ENCODE data around the gene GPR132.
"Not testable (repeated sequence)": the region's sequence is repeated elsewhere in the genome, so short reads cannot be mapped to it uniquely, and the experiment has no call there.

Gene GPR132, protein sequence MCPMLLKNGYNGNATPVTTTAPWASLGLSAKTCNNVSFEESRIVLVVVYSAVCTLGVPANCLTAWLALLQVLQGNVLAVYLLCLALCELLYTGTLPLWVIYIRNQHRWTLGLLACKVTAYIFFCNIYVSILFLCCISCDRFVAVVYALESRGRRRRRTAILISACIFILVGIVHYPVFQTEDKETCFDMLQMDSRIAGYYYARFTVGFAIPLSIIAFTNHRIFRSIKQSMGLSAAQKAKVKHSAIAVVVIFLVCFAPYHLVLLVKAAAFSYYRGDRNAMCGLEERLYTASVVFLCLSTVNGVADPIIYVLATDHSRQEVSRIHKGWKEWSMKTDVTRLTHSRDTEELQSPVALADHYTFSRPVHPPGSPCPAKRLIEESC

DNA sequence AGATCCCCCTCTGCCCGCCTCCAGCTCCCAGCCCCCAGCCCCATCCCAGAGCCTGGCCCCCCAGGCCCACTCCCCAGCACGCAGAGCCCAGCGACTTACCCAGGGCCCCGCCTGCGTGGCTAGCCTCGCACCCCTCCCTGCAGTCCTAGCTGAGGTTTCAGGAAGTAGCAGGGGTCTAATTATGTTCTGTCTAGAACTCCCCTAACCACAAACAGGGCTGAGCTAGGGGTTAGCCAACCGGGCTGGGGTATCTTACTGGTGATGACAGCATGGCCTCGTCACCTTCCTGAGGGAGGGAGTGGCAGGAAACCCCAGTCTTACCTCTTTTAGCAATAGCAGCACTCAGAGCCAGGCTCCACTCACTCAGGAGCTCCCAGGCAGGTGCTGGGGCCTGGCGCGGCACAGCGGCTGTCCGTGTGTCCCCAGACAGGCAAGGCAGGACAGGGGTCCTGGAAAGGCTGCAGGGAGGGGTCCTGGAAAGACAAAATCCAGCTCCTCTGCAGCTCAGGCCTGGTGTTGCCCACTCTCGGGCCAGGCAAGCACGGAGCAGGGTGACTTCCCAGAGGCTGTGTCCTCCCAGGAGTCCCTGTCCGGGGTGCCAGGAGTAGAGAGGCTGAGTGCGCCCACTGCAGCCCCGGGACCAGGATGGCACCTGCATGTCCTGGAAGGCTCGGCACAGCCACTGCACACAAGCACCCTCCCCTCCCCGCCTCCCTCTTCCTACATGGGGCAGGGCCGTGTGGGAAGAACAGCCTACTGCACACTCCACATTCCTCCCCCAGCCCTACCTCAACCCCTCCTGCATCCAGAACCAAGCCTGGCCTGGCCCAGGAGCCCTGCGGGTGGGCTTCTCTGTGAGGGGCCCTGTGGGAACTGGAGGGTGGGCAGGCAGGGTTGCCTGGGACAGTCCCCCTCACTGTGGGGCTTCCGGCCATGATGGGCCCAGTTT lies at the start of gene GPR132:
TSS of gene GPR132 (minus strand) at position 151 of the 949 bp plus-strand sequence. CDS start 10,010 bp downstream, outside the sequence.
- peak; percentile 55 to 75 (median 68) for DNase-seq (ENCODE audit: low read depth in 2 of 3, low spot score in 2 of 3)

DNA sequence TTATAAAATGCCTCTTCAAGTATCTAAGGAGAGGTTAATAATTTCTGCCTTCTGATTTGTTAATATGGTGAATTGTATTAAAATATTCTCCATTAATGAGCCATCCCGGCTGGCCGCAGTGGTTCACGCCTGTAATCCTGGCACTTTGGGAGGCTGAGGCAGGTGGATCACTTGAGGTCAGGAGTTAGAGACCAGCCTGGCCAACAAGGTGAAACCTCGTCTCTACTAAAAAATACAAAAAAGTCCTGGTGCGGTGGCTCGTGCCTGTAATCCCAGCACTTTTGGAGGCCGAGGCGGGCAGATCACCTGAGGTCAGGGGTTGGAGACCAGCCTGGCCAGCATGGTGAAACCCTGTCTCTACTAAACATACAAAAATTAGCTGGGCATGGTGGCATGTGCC lies 44.0 kb upstream of the GPR132 start:
- DNase-seq (ENCODE audit: low read depth in 2 of 3, low spot score in 2 of 3) = not testable (repeated sequence)

DNA sequence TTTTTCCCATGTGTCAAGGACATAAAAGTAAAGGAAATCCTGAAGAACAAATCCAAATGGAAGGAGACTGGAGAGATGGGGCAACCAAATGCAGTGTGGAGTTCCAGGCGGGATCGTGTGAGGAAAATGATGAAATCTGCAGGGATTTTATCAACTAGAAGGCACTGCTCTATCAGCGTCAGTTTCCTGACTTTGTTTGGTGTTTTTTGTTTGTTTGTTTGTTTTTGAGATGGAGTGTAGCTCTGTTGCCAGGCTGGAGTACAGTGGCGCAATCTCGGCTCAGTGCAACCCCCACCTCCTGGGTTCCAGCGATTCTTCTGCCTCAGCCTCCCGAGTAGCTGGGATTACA lies 43.3 kb upstream of the GPR132 start:
- no peak for DNase-seq (ENCODE audit: low read depth in 2 of 3, low spot score in 2 of 3)

DNA sequence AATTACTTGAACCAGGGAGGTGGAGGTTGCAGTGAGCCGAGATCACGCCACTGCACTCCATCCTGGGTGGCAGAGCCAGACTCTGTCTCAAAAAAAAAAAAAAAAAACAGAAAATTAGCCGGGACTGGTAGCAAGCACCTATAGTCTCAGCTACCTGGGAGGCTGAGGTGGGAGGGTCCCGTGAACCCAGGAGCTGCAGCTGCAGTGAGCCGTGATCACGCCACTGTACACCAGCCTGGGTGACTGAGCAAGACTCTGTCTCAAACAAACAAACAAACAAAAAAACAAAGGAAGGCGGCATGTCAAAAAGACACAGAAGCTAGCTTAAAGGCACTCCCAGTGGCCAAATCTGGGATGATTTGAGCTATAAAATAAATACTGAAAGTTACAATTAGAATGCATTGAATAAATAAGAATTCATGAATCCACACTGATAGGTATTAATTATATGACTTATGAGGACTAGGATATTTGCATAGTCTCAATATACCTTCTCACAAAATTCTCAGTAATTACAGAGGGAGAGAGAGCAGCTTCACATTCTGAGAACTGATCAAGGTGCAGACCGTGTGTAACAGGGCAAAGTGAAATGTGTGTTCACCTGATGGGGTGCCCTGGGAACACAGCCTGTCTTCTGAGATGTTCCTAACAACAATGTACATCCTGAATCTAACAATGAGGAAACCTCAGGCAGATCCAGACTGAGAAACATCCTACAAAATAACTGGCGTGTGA lies 42.7 kb upstream of the GPR132 start:
- no peak for DNase-seq (ENCODE audit: low read depth in 2 of 3, low spot score in 2 of 3)

DNA sequence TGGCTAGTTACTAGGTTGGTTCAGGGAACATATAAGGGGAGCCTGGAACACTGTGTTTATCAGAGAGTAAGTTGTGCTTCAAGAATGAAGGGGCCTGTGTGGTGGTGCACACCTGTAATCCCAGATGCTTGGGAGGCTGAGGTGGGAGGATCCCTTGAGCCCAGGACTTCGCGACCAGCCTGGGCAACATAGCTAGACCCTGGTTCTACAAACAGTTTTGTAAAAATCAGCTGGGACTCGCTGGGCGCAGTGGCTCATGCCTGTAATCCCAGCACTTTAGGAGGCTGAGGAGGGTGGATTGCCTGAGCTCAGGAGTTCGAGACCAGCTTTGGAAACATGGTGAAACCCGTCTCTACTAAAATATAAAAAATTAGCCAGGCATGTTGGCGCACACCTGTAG lies 42.1 kb upstream of the GPR132 start:
- no peak for DNase-seq (ENCODE audit: low read depth in 2 of 3, low spot score in 2 of 3)

DNA sequence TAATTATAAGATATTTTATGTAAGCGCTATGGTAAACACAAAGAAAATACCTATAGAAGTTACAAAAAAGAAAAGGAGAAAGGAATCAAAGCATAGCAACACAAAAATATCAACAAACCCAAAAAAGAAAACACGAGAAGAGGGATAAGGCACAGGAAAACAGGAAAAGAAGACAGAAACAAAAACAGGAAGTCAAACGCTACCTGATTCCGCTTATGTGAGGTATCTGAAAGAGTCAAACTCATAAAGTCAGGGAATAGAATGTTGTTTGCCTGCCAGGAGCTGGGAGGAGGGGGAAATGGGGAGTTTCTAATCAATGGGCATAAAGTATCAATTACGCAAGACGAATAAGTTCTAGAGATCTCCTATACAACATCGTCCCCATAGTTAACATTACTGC lies 39.9 kb upstream of the GPR132 start:
- no peak for DNase-seq (ENCODE audit: low read depth in 2 of 3, low spot score in 2 of 3)

DNA sequence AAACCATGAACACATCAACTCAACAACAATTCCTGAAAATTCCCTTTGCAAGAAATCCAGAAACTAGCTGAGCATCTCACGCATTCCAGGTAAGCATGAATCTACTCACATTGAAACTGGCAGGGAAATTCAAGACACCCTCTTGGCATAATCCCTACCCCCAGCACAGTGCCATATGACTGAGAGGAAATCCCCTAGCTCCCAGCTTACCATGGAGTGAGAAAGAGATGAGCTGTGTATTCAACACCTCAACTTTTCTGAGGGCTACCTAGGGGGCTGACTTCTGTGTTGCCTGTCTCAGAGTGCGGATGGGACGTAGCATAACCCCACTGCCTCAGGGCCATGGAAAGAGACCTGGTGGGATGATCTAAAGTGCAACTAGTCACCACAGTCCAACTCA lies 37.7 kb upstream of the GPR132 start:
- no peak for DNase-seq (ENCODE audit: low read depth in 2 of 3, low spot score in 2 of 3)

DNA sequence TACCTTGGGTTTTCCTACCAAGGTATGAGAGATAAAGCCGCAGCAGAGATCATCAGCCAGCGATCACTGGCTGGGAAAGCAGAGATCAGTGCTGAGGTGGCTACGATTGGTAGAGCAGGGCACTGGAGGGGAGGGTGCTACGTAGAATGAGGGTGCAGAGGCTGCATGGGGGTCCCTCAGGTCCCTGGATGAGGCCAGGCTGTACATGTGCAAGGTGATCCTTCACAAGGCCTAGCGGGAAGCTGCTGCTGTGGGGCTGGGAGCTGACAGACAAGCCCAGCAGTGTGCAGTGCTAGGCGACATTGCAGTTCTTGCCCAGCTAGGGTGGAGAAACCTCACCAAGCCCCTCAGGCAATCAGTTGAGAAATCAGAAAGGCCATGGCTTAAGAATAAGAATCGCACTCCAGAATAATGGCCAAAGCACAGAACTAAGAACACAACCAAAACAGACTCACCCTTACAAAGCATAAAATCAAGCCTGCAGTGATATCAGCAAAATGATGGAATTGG lies 37.2 kb upstream of the GPR132 start:
- no peak for DNase-seq (ENCODE audit: low read depth in 2 of 3, low spot score in 2 of 3)

DNA sequence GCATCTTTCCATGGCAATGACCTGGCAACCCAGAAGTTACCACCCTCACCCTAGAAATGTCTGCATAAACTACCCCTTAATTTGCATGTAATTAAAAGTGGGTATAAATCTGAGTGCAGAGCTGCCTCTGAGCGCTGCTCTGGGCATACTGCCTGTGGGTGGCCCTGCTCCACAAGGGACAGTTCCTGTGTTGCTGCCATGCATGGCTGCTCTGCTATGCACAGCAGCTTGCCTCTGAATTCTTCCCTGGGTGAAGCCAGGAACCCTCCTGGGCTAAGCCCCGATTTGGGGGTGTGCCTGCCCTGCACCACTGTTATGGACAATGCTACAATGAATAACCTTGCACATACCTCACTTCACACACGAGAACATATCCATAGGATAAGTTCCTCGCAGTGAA lies 35.7 kb upstream of the GPR132 start:
- no peak for DNase-seq (ENCODE audit: low read depth in 2 of 3, low spot score in 2 of 3)

DNA sequence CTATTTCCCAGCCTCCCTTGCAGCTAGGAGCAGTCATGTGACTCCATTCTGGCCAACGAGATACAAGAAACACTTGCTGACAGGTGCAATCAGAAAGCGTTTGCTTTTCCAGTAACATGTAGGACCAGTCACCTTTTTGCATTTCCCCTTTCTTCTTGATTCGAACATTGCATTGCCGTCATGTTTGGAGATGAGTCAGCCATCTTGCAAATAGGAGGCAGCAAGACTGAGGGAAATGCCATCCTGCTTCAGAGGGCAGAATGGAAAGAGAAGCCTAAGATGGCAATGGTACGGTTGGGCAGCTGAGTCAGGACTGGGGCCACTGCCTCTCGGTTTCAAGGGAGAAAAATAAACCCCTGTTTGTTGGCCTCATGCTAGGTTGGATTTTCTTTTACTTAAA lies 34.5 kb upstream of the GPR132 start:
- no peak for DNase-seq (ENCODE audit: low read depth in 2 of 3, low spot score in 2 of 3)

DNA sequence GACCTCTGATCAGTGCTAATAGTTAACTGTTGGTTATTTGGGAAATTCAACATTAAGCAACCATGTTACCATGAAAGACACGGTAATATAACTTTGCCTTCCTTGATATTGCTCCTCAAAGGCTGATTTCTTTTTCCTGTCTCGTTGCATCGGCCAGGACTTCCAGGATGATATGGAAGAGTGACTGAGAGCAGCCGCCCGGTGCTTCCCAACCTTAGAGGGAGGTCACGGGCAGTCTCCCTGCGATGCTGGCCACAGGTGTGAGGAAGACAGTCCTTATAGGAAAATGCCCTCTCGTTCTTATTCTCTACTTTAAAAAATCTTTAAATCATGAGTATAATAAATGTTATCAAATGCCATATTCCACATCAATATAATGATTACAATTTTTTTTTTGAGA lies 33.1 kb upstream of the GPR132 start:
- no peak for DNase-seq (ENCODE audit: low read depth in 2 of 3, low spot score in 2 of 3)

DNA sequence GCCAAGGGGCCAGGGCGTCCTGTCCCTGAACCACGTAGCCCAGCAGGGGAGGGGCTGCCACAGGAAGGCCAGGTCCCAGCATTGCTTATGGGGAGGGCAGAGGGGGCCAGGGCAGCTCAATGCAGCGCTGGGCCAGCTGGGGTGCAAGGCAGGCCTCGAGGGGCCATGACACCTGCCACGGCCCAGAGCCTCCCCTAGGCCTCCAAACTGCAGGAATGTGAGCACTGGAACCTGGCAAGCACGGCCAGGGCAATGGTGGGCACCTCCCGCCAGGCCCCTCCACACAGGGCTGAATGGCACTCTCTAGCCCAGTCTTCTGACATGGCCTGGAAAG lies 32.5 kb upstream of the GPR132 start:
- DNase-seq (ENCODE audit: low read depth in 2 of 3, low spot score in 2 of 3) = no peak

DNA sequence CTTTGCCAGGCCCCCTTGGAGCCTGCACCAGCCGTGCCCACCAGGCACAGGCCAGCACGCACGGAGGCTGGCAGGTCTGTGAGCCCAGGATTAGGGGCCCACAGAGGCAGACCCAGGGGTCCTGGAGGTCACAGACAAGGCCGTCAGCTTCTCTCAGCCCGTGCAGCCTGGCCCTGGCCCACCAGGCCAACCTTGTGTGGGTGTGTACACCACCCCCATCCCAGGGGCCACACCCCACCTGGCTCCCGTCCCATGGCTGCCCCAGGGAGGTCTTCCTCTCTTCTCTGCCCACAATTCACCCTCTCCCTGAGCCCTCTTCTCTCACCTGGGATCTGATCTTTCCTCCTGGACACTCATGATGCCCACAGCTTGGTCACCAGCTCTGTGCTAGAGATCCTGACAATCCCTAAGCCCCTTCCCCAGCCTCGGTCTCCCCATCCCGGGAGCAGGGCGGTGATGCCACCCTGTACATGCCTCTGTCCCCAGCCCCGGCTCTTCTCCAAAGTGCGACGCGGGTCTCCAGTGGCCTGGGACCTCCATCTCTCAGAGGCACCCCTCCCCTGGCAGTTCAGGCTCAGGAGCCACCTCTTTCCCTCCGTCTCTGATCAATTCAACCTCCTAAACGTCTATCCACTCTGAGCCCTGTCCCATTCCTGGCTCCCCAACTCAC lies 31.1 kb upstream of the GPR132 start:
- DNase-seq (ENCODE audit: low read depth in 2 of 3, low spot score in 2 of 3) = no peak

DNA sequence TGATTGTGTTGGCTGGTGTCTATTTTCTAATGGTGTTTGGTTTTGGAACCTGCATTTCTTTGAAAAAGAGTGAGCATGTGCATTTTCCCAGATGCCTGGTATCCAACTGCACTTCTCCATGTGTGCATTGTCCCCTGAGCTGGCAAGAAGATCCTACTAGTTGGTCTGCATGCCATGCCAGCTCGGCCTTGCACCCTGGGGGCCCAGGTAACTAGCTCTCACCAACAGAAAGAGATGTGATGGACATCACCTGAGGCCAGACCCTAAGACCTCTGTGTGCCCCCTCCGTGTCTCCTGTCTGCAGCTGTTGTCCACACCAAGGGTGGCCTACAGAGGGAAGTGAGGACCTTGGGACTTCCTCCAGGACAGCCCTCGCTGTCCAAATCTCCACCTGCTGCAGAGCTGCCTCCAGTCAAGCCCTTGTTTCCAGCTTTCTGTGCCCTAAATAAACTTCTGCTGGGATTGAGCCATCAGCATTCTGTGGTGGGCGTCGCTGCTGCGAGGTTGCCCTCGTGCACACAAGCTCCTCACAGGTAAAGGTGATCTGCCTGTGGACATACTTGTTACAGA lies 30.1 kb upstream of the GPR132 start:
- DNase-seq (ENCODE audit: low read depth in 2 of 3, low spot score in 2 of 3) = no peak

DNA sequence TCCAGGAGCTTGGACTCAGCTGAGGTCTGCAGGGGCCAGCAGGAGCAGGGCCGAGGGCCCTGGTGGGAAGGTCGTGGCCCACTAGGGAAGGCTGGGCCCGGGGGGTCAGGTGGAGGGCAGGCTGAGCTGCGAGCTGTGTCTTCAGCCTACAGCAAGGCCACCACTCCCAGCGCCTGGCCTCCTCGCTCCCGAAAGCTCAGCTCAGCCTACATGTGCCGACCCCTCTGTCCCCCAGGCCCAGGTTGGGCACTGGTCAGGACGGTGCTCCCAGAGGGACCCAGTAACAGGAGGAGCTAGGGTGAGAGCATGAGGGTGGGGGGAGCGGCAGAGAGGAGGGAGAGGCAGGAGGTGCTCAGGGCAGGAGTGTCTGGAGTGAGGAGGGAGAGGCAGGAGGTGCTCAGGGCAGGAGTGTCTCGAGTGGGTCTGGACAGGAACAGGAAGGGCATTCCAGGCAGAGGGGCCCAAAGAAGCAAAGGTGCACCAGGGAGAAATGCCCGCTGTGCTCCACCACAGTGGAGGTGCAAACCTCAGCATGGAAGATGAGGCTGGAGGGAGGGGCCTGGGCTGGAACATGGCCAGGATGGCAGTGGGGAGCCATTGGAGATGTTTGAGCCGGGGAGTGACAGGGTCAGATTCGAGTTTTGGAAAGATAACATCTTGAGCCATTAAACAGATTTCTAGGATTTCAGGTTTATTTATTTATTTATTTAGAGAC lies 29.1 kb upstream of the GPR132 start:
- DNase-seq (ENCODE audit: low read depth in 2 of 3, low spot score in 2 of 3) = no peak

DNA sequence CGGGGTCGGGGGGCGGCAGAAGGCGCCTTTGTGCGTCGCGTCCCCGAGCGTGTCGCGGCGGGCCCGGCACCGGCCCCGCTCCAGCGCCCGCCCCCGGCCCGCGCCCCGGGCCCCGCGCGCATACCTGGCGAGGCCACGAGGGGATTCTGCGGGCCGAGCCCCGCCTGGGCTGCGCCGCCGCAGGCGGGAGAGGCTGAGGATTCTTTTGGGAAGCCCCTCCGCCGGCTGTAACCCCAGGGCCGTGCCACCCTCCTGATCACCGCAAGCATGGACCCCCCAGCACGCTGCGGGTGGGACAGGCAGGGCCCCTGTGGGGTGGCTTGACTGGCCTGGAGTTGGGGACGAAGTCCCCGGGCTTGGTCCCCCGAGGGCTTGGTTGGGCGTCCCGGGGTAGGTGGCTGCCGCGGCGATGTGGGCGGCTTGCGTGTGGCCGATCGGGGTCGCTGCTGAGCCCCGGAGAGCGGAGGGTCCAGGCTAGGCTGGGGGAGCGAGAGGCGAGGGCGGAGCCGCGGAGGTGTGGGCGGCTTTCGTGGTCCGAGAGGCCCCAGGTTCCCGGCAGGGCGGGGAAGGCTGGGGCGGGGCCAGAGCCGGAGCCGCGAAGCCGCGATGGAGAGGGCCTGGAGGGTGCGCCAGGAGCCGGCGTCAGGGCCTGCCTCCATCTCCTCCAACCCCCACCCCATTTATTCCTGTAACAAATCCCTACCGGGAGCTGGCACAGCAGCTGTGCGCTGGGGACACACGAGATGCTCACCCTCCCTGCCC lies 28.4 kb upstream of the GPR132 start:
- DNase-seq (ENCODE audit: low read depth in 2 of 3, low spot score in 2 of 3) = peak in 1 of 3 experiments; percentile 75

DNA sequence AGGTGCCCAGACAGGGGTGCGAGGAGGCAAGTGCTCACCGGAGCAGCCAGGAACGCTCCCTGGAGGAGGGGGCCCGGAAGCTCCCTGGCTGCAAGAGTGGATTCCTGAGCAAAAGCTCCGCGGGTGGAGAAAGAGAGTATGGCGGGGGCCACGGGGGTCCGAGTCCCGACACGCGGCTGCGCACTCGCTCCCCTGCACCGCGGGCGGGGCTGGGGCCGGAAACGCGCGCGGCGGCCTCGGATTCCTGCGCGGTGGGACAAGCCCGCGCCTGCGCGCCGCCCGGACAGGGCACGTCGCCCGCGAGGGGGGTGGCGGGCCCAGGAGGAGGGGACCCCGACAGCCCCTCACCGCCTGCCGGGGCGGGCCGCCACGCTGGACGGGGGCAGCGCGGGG lies 27.8 kb upstream of the GPR132 start:
- peak in 1 of 3 experiments; percentile 48 for DNase-seq (ENCODE audit: low read depth in 2 of 3, low spot score in 2 of 3)

DNA sequence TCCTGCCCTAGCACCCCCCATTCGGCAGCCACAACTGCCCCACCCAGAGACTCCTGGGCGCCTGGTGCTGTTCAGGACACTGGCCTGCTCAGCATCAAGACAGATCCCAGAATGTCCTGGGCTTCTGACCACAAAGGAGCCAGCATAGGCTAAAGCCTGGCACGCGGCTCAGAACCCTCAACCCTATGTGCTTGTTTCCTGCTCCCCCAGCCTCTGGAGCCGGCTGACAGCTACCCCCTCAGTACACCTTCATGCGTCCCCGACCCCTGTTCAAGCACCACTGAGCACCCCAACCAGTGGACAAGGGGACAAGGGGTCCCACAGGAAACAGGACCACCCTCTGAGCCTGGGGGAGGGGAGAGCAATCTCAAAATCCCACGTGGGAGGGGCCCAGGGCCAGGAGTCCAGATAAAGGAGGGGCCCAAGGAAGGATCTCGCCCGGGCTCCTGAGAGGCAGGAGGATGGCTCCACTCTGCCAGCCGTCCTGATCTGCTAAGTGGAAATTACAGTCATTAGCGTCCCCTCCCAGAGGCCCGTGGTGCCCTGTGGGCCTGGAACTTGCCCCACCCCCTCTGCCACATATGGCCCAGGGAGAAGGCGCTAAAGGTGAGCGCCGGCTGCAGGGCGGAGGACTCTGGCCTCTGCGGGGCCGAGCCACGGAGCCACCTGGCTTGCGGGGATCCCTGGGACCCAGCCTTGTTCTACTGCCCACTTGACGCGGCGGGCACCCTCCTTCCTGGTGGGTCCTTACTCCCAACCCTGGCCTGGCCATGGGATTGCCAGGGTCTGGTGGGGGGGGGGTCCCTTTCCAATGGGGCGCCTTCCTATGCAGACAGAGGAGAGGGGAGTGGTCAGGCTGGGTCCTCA lies 27.2 kb upstream of the GPR132 start:
- DNase-seq (ENCODE audit: low read depth in 2 of 3, low spot score in 2 of 3) = no peak
